Large intestine (tissue), 12 donors: Measurements from ENCODE around the gene SETD1B. TPM values are rescaled to one million over a fixed set of nuclear protein-coding genes. Genes with fewer than 3 reads are reported as not detected.
A peak's percentile ranks its signal among the peaks of the same experiment; 100 is the strongest.
"Not testable (repeated sequence)": the region's sequence is repeated elsewhere in the genome, so short reads cannot be mapped to it uniquely, and the experiment has no call there.

Source experiments
- DNase-seq, 2 donors: peaks; one replicate each; pipeline versions ENCODE4 v3.0.0 to v3.0.0-alpha.2; 2013
- H3K27ac ChIP-seq: one replicate; pipeline ENCODE4 v1.5.1; 2013; ENCODE audit warnings: low read length
- H3K27me3 ChIP-seq: 2 replicates; pipeline ENCODE4 v1.6.1; 2013; ENCODE audit warnings: low read length; ENCODE audit not compliant: control insufficient read depth, insufficient read depth
- H3K36me3 ChIP-seq: 2 replicates; pipeline ENCODE4 v1.6.1; 2013; ENCODE audit warnings: low read length; ENCODE audit not compliant: control insufficient read depth, insufficient read depth
- H3K4me1 ChIP-seq: one replicate; pipeline ENCODE4 v1.6.1; 2013; ENCODE audit warnings: low read length; ENCODE audit not compliant: control insufficient read depth, insufficient read depth
- H3K4me3 ChIP-seq: one replicate; pipeline ENCODE4 v1.5.1; 2013; ENCODE audit warnings: low read length
- H3K9me3 ChIP-seq: one replicate; pipeline ENCODE4 v1.6.1; 2013; ENCODE audit warnings: mild to moderate bottlenecking, low read depth, low read length, moderate library complexity; ENCODE audit not compliant: control insufficient read depth
- WGBS: methylation state at CpG from one replicate; pipeline ENCODE4 v1.1.5; 2013; ENCODE audit warnings: low lambda C conversion rate; ENCODE audit not compliant: insufficient coverage; 5-methylcytosine and 5-hydroxymethylcytosine counted together
- long read RNA-seq, 11 donors: transcript quantifications; one replicate each; lab custom pipeline, GENCODE V29; 2026
- polyA plus RNA-seq: library from polyadenylated mRNA; unstranded; fragments of 120-200 nt; gene quantifications from one replicate; pipeline ENCODE4 v1.2.1, GENCODE V29; 2013

Gene SETD1B
- polyA plus RNA-seq: 14.2 TPM
- long read RNA-seq, donor 1: 0 reads
- long read RNA-seq, donor 2, partial matches to known transcripts: 18 of 18 reads
- long read RNA-seq, donor 2, other reads (novel, unspliced or antisense): 0 of 18 reads
- long read RNA-seq, donor 3: 0 reads
- long read RNA-seq, donor 4: 0 reads
- long read RNA-seq, donor 5: 0 reads
- long read RNA-seq, donor 6, partial matches to known transcripts: 5 of 5 reads
- long read RNA-seq, donor 6, other reads (novel, unspliced or antisense): 0 of 5 reads
- long read RNA-seq, donor 7: 0 reads
- long read RNA-seq, donor 8: 0 reads
- long read RNA-seq, donor 9: 0 reads
- long read RNA-seq, donor 10, partial matches to known transcripts: 76 of 76 reads
- long read RNA-seq, donor 10, other reads (novel, unspliced or antisense): 0 of 76 reads
- long read RNA-seq, donor 11: 0 reads

- H3K4me3 ChIP-seq: peak within 1 kb of the TSS; percentile 64
- H3K27ac ChIP-seq: peak within 1 kb of the TSS; percentile 98
- H3K9me3 ChIP-seq: peaks cover 3% of the 10 kb centered on the region
- peaks cover 22% of the 10 kb centered on the region for H3K4me1 ChIP-seq
- peaks cover 14% of the 10 kb centered on the region for H3K36me3 ChIP-seq
- no CpG with 5 or more reads among the region's 74 CpGs for WGBS
- no peaks in the 10 kb centered on the region for H3K27me3 ChIP-seq
- peak in 1 of 2 donors; percentile 75 for DNase-seq
Observed at GRCh38 chr12:121803861-121804416, at the start of gene SETD1B. Gene SETD1B (plus strand): TSS chr12:121804009. CDS start chr12:121804738, 729 bp downstream.

DNA sequence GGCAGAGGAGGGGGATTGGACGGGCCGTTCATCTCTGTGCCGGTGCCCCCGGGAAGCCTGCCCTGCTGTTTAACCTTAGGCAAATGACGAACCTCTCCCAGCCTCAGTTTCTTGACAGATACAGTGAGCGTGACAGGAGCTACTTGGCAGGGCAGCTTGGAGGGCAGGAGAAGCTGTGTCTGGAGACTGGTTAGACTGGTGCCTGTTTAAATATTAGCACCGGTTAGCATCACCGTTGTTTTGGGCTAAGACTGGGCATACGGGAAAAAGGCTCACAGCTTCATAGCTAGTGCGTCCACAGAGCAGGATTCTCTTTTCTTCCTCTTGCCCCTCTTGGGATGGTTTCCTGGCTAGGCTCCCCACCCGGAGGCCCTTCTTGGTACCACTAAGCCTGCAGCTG is 49.0 kb upstream of the SETD1B start:
- Histone ChIP-seq H3K4me3 (no peak overlapping the region), H3K27ac (no peak overlapping the region), H3K36me3 (peaks cover 20% of the 10 kb centered on the region), H3K4me1 (no peaks in the 10 kb centered on the region), H3K27me3 (no peaks in the 10 kb centered on the region), H3K9me3 (no peaks in the 10 kb centered on the region)
- no CpG with 5 or more reads among the region's 11 CpGs for WGBS
- no peak for DNase-seq

DNA sequence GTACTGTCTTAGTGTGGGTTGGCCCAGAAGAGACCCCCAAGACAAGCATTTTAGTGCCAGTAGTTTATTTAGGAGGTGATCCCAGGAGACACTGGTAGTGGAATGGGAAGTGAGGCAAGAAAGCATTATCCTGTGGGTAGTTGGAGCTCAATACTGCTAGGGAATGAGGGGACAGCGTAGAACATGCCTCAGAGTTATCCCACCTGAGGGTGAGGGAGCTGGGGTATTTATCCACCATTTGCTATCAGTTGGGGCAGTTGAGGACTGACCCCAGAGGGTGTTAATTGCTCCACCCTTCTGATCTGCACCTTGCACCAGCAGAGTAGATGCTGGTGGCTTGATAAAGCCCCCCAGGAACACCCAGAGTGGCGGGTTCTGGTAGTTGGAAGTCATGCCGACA is 48.2 kb upstream of the SETD1B start:
- Histone ChIP-seq H3K9me3 (no peaks in the 10 kb centered on the region), H3K4me3 (no peak overlapping the region), H3K4me1 (peaks cover 3% of the 10 kb centered on the region), H3K27me3 (no peaks in the 10 kb centered on the region), H3K27ac (no peak overlapping the region), H3K36me3 (peaks cover 13% of the 10 kb centered on the region)
- no CpG with 5 or more reads among the region's 3 CpGs for WGBS
- DNase-seq: no peak

- H3K36me3 ChIP-seq: peaks cover 11% of the 10 kb centered on the region
- H3K9me3 ChIP-seq, H3K27me3 ChIP-seq, H3K27ac ChIP-seq, H3K4me1 ChIP-seq, H3K4me3 ChIP-seq, DNase-seq: not testable (repeated sequence)
- WGBS: 100% methylated on average over 1 of the region's 22 CpGs
Observed at GRCh38 chr12:121758536-121758935, 45.3 kb upstream of the SETD1B start.

- no CpG with 5 or more reads among the region's 6 CpGs for WGBS
- no peak for DNase-seq
- H3K27me3 ChIP-seq: no peaks in the 10 kb centered on the region
- peaks cover 4% of the 10 kb centered on the region for H3K36me3 ChIP-seq
- peaks cover 3% of the 10 kb centered on the region for H3K4me1 ChIP-seq
- no peak overlapping the region for H3K4me3 ChIP-seq
- no peak overlapping the region for H3K27ac ChIP-seq
- no peaks in the 10 kb centered on the region for H3K9me3 ChIP-seq
Observed at GRCh38 chr12:121762269-121762668, 41.5 kb upstream of the SETD1B start.

DNA sequence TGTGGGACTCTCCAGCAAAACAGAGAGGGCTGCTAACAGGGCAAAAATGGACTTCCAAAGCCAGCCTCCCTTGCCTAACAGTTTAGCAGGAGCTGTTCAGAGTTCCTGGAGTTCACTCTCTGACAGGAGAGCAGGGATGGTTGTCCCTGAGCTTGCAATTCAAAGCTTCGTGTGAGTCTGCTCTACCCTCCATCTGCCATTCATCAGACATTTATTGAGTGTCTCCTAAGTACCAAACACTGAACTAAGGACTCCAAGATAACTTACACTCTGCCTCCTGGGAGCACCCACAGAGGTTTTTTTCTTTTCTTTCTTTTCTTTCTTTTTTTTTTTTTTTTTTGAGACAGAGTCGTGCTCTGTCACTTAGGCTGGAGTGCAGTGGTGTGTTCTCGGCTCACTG is 39.0 kb upstream of the SETD1B start:
- Histone ChIP-seq H3K27me3 (no peaks in the 10 kb centered on the region), H3K9me3 (no peaks in the 10 kb centered on the region), H3K4me1 (peaks cover 11% of the 10 kb centered on the region), H3K27ac (no peak overlapping the region), H3K4me3 (no peak overlapping the region), H3K36me3 (peaks cover 4% of the 10 kb centered on the region)
- DNase-seq: no peak
- WGBS: no CpG with 5 or more reads among the region's 3 CpGs

DNA sequence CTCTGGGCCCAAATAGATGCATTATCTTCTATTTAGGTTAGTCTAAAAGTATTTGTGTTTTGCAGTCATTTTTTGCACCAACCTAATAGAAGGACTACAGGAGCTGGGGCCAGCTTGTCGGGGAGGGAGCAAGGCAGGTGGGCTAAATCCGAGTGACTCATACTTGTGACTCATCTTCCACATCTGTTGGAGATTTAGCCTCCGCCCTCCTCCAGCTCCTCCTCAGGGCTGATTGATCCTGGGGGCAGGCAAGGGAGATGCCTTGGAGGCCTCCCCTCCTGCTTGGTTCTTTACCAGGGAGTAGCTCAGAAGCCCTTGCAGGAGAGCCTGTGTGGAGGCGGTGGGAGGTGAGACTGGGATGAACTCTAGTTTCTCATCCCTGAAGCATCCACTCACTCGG is 38.2 kb upstream of the SETD1B start:
- Histone ChIP-seq H3K4me3 (no peak overlapping the region), H3K9me3 (no peaks in the 10 kb centered on the region), H3K27ac (no peak overlapping the region), H3K27me3 (no peaks in the 10 kb centered on the region), H3K4me1 (peaks cover 15% of the 10 kb centered on the region), H3K36me3 (peaks cover 4% of the 10 kb centered on the region)
- no peak for DNase-seq
- WGBS: no CpG with 5 or more reads among the region's 5 CpGs

DNA sequence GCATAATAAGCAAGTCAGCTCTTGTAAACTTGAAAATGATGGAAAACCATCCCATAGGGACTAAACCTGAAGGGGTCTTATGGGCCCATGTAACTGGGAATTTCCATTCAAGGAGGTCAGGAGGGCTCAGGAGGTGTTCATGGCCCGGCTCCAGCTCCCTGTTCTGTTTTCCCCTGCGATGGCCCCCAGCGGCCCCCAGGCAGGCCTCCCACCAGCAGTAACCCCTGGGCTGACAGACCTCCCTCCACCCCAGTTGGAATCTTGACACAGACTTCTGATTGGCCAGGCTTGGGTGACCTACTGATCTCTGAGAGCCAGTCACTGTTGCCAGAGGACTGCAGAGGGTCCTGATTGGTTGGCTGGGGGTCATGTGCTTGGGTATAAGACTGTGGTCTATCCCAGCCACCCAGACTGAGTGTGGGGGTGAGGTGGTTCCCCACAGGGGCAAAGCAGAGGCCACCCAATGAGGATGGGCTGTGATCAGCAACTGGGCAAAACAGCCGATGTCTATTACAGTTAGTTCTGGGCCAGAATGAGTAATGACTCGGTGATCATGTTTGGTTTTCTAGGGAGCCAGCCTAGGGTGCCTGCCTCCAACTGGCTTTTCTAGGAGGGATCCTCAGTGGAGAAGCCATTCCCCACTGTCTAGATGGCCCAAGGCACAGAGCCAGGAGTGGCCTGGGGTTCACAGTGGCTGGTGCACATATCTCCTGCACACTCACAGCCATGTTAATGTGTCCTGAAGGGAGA is 37.3 kb upstream of the SETD1B start:
- no peak for DNase-seq
- Histone ChIP-seq H3K4me3 (no peak overlapping the region), H3K27me3 (no peaks in the 10 kb centered on the region), H3K9me3 (no peaks in the 10 kb centered on the region), H3K36me3 (peaks cover 4% of the 10 kb centered on the region), H3K27ac (no peak overlapping the region), H3K4me1 (peaks cover 23% of the 10 kb centered on the region)
- no CpG with 5 or more reads among the region's 5 CpGs for WGBS

DNA sequence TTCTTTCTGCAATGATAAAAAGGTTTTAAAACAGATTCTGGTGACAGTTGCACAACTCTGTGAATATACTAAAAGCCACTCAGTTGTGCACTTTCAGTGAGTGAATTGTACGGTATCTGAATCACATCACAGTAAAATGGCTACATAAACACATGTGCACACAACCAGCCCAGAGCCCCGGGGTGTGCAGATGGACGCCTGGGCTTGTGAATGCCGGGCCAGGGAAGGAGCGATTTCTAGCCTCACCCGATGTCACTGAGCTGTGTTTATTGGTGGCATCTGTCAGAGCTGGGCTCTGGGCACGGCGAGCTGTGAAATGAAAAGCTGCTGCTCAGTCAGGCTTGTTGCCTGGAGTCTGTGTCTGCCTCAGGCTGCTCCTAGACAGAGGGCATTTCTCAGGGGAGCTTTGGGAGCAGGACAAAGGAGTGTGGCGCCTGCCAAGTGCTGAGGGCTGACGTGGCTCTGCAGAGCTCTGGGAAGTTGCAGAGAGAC is 36.2 kb upstream of the SETD1B start:
- Histone ChIP-seq H3K4me3 (no peak overlapping the region), H3K4me1 (peaks cover 25% of the 10 kb centered on the region), H3K36me3 (peaks cover 2% of the 10 kb centered on the region), H3K27ac (peak overlapping the region; percentile 12), H3K27me3 (no peaks in the 10 kb centered on the region), H3K9me3 (no peaks in the 10 kb centered on the region)
- WGBS: no CpG with 5 or more reads among the region's 10 CpGs
- no peak for DNase-seq

- Histone ChIP-seq H3K9me3 (no peaks in the 10 kb centered on the region), H3K27ac (peak overlapping the region; percentile 94), H3K27me3 (no peaks in the 10 kb centered on the region), H3K36me3 (peaks cover 2% of the 10 kb centered on the region), H3K4me1 (peaks cover 31% of the 10 kb centered on the region), H3K4me3 (no peak overlapping the region)
- DNase-seq: no peak
- no CpG with 5 or more reads among the region's 9 CpGs for WGBS
Observed at GRCh38 chr12:121769297-121769830, 34.4 kb upstream of the SETD1B start.
